ENCODE measurements around the gene DAB1.

DAB1 gene

DNA sequence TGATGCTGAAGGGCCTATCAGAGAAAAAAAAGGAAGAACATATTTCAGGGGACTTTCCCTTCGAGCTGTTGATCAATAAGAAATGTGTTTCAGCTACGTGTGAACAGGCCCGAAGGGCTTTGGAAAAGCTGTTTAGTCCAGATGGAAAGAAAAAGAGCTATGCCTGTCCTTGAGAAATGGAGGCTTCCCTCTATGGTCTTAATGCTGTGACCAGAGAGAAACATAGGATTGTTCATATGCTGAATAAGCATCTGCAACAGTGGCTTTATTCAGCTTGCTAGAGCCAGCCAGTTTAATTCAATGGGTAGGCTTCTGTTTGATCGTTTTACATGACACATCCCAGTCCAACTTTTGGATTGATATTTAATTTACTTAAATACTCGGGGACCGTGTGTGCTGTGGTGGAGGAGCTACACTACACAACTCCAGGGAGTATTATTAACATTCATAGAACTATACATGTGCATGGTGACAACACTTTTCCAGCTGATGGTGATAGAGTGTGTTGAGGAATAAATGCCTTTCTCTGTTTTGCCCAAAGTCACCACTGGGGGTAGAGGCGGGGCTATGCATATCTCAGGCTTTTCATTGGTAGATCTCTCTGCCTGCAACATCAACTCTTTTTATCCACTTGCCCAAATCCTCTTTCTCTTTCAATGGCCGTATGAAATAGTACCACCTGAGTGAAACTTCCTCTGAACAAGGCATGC is 351.3 kb downstream of the DAB1 start:
- DNase-seq (ENCODE audit: low spot score): no peak

DNA sequence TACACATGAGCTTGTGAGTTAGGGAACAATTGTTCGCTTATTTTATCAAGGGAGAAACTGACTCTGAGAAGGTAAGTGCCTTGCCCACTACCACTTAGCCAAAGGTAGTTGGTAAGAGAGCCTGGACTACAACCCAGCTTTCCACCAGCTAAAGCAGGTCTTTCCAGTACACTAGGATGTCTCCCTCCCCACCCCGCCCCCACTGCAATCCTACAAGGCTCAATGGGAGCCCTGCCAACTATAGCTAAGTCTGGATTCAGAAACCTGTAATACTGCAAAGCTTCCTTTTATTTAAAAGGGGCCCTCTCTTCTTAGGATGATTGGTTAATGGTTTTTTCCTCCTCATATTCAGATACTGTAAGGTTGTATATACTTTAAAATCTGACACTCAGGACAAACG is 356.0 kb downstream of the DAB1 start:
- no peak for DNase-seq (ENCODE audit: low spot score)

DNA sequence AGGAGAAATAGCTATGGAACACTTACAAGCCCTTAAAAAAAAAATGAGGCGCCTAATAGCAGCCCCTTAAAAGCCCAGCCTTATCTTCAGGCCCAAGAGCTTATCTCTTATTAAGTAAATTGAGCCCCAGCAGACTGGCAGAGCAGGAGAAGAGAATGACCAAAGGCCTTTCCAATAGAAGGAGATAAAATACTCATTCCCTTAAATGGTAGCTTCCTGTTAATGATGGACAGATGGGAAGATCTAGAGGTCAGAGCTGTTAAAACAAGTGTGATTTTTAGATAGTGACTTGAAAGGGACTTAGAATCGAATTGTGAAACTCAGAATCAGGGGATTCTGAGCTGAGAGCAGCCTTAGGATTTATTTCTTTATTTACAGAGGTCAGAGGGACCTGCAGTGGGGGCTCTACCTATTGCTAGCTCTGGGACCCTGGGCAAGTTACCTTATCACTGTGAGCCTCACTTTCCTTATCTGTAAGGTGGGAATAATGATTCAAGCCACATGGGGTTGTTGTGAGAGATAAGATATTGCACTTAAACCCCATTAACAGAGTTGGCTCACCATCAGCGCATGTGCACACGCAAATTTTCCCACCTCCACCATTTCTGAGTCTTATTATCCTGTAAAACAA is 356.8 kb downstream of the DAB1 start:
- no peak for DNase-seq (ENCODE audit: low spot score)

DNA sequence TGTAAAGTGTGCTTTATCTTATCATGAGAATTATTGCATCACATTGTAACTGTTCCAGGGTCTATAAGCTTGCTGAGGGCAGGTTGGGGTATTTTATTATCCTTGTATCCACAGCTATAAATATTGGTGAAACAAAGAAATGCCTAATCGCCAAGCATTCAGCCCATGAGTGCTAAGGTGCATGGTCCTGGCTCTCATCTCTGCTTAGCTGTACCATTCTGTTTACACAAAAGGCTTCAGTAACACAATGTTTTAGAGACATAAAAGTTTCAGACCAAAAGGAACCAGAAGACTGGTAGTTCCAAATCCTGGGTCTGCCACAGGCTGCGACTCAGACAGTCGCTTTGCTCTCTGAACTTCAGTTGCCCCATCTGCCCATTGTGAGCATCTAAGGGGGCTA is 358.4 kb downstream of the DAB1 start:
- DNase-seq (ENCODE audit: low spot score): no peak

DNA sequence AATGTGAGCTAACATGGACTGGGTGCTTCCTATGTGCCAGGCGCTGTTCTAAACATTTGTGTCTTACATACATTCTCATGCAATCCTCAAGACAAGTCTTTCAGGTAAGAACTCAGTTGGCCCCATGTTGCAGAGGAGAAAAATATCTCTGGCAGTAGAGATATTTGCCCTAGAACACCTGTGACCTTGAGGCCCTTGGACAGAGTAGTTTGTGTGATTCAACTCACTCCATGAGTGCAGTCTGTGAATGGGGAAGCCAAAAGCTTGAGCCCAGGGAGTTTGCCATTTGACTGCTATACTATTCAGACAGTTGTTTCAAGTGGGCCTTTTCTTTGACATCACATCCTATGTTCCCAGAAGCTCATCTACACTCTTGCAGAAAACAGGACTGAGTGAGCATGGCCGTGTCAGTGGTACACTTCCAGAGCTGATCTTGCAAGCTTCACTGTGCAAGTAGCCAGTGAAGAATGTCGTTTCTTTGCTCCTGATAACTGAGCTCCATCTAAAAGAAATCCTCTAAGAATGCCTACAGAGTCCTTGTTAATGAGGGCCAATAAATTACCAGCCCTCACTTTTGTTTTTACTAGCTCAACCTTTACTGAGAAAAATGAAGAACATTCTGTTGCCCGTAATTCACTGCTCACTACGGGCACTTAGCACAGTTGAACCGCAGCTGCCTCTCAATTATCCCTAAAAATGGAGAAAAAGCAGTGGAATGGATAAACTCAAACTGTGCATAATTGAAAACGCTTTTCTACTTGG is 359.3 kb downstream of the DAB1 start:
- no peak for DNase-seq (ENCODE audit: low spot score)

DNA sequence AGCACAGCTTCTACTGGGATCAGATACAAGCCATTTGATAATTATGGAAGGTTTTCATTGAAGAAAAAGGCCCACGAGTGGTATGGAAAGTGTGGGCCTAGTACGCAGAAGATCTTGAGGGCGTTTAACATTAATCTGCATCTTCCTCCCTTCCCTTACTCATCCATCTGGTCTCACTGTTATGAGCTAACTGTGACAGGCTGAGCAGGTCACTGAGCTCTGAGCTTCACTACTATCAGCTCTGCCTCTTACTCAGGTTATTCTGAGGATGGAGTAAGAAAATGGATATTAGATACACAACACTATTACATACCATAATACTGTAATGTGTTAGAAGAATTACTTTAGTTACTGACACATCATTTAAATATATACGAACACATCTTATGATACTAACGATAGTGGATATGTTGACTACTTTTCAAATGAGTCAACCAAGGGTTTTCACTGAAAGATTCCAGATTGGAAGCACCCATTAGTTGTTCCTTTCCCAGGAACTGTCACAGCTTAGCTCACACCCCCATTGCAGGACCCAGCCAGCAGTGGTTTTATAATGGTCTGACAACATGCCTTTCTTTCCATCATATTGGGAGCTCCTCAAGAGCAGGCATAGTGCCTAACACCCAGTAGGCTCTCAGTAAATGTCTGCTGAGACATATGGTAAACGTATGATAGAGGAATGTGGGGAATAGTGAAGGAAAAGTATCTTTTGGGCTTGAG is 360.3 kb downstream of the DAB1 start:
- no peak for DNase-seq (ENCODE audit: low spot score)

DNA sequence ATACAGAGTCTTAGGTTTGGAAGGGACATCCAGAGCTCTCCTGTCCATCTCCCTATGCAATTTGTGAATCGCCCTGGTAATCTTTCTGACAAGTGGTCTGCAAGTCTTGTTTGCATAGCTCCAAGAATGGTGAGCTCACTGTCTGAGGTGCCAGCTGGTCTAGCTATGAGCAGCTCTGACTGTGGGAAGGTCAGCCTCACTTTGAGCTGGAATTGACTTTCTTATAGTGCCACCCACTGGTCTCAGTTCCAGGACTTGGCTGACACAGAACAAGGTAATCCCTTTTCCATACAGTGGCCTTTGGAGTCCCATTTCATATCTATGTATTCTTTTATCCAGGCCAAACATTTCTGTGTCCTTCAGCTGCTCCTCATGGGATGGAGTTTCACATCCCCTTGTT is 362.5 kb downstream of the DAB1 start:
- DNase-seq (ENCODE audit: low spot score): no peak

DNA sequence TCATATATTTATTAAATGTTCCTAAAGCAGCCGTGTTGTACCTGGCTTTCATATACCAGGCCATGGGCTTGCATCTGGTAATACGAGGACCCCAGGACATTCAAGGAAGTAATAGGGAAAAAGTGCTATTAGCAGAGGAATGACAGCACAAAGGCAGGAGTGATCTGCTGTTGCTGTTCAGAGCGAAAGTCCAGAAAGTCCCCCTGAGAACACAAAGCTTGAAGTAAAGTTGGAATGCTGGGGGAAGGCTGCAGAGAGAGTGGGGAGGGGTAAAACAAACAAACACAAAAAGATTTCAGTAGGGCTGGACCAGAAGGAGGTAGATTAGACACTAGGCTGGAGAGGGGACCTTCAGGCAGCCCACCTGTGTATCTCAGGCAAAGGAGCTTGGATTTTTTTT is 363.4 kb downstream of the DAB1 start:
- DNase-seq (ENCODE audit: low spot score): no peak

DNA sequence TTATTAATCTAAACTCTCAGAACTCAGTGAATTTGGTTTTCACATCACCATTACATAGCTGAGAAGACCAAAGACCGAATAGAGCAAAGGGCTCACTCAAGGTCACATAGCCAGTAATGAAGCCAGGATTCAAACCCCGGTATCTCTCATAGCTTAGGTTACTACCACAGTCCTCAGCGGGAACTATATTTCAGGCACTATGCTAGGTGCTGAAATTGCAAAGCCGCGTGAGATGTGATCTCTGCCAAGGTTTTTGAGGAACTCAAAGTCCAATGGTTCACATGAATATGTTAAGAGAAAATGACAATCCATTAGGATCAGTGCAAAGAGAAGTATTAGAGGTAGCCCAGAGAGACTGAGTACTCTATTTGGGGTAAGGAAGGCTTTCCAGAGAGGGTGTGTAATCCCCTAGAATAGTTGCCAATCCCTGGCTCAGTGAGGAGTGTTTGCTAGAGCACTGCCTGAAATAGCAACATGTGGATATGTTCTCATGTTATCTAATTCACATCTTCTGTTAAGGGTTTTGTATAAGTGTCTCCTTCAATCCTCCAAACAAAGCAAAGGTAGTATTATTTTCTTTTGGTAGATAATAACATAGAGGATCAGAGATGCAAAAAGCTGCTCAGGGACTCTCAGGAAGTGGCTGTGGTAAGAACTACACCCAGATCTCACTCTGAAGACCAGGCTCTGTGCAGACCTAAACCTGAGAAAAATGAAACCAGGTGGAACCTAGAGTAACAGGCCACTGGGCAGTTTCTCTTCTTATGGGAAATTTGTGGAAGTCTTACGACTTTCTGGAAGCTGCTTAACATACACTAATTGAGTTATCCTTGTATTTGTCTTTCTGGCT is 365.0 kb downstream of the DAB1 start:
- DNase-seq (ENCODE audit: low spot score): no peak

DNA sequence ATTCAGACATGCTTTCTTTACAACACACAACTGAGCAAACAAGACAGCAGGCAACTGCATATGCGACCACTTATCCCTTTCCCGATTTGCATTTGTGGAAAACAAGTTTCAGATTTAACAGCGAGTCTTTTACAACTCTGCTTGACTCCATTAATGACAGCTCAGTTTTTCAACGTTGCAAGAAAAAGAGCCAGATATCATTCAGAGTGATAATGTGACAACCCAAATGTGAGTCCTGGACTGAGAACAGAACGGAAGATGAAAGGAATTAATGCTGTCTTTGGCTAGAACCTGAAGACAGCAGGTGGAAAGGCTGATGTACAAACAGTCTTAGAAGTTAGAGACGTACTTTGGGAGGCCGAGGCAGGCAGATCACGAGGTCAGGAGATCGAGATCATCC is 375.0 kb downstream of the DAB1 start:
- DNase-seq (ENCODE audit: low spot score): no peak

DNA sequence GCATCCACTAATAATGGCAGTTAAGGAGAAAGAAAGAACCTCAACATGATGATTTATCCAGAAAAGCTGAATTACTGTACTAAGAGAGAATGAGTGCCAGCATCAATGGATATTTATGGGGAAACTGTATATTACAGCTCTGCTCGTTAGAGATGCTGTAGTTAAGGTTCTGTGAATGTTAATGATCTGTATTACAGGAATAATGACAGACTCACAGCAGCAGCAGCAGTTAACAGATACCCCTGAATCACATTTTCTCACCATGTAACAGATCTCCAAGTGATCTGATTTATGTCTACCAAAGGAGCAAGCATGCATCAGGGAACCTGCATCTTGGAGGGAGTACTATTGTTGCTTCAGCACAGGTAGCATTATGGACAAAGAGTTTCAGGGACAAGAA is 377.4 kb downstream of the DAB1 start:
- DNase-seq (ENCODE audit: low spot score): no peak

DNA sequence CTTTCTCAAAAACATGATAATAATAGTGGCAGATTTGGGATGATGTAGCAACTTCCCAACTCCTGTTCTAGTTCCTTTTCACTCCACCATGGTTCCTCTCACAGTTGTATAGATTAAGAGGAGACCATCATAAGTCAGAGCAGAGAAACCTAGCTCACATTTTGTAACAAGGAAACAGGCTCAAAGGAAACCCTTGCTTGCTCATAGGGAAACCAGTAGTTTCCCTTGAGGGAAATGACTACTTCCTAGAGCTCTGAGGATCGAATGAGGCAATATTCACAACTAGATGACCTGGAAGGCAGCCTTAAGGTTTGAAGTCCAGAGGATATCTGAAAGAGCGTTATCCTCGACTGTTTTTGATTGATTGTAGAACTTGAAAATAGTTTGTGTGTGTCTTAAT is 382.0 kb downstream of the DAB1 start:
- DNase-seq (ENCODE audit: low spot score): no peak

DNA sequence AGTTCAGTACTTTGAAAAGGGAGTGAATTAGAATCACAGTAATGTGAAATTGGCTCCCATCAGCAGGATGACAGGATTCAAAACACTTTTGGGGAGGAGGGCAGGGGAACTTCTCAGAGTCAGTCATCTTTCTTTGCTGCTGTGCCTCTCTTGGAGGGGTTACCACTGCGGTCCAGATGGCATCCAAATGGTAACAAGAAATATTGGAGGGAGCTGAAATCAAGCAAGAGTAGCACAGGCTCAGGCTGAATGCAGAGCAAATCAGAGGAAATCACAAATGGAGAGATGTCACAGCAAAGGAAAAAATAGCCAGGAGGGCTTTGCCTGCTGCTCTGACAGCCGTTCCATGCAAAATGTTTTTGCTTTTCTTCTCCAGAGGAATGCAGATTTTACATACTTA is 383.0 kb downstream of the DAB1 start:
- DNase-seq (ENCODE audit: low spot score): no peak

DNA sequence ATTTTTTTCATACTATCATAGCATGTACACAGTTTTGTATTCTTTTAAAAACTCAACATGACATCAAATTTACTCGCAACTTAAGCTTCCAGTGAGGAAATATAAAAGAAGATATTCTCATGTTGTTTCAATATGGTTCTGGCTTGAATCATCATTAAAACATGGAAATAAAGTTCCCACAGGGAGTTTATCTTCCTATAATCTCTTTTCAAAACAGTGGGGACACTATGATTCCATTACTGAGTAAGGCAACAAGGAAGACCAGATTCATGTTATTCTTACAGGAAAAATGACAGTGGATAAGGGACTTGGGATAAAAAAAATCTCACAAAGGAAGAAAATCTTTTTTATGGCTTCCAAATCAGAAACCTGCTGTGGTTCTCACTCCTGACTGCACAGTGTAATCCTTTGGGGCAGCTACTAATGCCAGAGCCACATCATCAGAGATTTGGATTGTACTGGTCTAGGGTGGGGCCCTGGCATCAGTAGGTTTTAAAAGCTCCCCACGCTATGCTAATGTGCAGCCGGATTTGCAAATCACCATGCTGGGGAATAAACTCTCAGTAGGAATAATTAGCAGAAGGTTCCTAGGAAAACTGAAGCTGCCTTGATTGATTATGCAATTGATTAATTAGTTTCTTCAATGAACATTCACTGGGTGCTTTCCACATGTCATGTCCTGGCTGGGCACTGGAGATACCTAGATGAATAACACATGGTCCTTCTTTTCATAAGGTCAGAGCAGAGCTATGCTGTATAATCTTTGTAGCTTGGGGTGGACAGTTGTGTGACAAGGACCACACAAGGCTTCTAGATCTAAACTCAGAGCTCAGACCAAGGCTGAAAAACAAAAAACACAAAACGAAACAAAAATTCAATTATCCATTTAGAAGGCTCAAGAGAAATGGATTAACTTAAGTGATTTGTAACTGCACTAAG is 386.9 kb downstream of the DAB1 start:
- no peak for DNase-seq (ENCODE audit: low spot score)

DNA sequence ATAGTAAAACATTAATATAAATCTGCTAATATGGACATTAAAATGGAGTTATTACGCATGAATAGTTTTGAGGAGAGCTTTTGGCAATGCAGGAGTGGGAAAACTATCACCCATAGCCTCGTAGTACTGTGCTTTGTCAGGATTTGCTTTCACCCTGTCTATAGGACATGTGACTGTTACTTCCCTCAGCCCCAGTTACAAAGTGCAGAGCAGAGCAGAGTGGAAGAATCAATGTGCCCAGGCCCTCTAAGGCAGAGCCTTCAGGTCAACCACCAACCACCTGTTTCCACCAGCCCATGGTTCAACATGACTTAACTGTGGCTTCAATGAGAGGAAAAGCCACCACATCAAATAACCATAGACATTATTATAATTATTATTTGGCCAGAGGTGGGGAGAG is 389.1 kb downstream of the DAB1 start:
- no peak for DNase-seq (ENCODE audit: low spot score)

DNA sequence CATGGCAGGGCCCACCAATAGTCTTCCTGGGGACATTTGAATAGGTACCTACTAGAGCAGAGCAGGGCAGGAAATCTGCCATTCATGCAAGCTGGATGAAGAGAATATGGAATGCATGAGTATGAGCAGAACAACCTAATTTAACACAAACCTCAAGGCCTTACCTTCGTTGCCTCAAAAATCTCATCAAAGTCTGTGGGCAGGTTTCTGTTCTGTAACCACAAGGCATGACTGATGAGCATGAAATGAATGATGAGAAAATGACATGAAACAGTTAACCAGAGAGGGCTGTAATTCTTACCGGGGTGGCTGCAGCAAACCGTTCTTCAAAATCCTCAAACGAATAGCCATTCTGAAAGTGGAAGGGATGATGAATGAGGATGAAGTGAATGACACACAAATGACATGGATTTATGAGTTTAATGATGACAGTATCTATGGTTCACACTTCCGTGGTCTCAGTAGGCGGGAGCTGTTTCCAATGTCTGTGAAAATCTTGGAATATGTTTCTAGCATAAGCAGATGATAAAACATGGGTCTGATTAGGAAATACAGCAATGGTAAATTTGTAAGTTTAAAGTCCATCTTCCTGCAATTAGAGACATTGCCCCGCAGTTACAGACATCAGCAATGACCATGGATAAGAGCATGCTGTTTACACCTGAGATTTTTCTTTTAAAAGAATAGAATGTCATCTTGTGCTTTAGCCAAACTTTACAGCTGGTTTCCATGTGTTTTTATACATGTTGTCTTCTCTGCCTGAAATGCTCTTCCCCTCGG is 390.4 kb downstream of the DAB1 start:
- no peak for DNase-seq (ENCODE audit: low spot score)

DNA sequence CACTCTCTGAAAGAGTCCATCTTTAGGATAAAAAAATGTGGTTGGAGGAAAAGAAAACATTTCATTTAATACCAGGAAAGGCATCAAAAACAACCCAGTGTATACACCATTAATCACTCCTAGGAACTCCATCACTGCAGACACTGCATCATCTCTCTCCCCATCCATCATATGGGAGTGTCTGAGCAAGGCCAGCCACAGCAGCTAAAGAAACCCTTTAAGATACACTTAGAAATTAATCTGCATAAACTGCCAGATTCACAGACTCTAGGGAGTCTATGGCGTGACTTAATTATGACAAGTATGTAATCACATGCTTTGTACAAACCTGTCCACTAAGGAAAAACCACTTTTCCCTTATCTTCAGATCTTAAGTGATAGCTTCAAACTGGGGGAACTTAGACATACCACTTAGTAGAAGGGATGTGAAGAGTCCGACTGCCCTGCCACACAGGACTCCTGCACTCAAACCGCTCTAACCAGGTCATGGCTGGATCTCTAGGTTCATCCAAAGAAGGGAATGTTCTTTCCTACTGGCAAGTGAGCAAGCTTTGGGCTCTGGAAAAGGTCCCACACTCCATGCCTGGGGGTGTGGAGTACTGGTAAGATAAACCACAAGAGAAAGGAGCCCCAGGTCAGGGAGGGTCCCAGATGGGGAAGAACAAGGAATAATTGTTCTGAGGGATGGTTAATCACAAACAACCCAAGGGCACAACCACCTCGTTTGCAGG is 397.1 kb downstream of the DAB1 start:
- DNase-seq (ENCODE audit: low spot score): no peak

DNA sequence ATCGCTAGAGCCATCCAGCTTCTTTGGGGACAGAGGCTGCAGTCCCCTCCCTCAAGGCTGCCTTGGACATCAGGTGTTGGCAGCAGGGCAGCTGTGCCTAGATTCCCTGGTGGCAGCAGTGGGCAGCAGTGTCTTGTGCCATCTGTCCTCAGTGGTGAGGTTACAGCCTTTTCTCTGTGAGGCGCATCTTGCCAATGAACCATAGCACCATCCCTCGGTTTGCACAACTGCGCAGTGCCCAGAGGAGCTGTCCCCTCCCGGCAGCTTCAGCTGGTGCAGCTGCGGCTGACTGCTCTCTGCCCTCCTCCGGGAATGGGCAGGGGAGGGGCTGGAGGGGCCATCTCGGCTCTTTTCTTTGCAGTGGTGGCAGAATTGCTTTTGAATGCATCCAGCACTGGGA is 399.0 kb downstream of the DAB1 start:
- no peak for DNase-seq (ENCODE audit: low spot score)

DNA sequence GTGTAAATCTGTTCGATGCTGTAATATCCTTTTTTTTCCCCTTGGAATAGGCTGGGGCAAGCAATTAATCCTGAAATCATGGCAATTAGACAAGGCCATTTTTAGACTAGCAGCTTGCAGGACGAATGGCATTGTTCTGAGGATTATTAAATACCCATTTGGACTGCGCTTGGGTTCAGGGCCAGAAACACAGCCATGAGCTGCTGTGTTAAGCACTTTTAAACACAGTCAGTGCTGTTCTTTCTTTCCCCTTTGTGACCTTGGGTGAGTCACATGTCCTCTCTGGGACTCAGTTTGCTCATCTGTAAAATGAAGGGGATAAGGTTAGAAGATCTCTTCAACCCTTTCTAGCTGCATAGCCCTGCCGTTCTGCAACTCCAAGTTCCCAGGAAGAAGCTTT is 399.4 kb downstream of the DAB1 start:
- no peak for DNase-seq (ENCODE audit: low spot score)
